Endodermal cell (in vitro differentiated cells): ENCODE results near the gene PTPRK. TPM values are rescaled to one million over a fixed set of nuclear protein-coding genes. Genes with fewer than 3 reads are reported as not detected.

Source experiments
- DNase-seq: peaks from one replicate; pipeline ENCODE4 v3.0.0-alpha.2; 2017
- H3K27ac ChIP-seq: 2 replicates; pipeline ENCODE4 v1.5.1; 2013; ENCODE audit warnings: mild to moderate bottlenecking, low read depth, low read length, moderate library complexity
- H3K27me3 ChIP-seq: 2 replicates; pipeline ENCODE4 v1.6.1; 2013; ENCODE audit warnings: mild to moderate bottlenecking, low read length, moderate library complexity; ENCODE audit not compliant: insufficient read depth, control insufficient read depth, poor library complexity, severe bottlenecking
- H3K36me3 ChIP-seq: 2 replicates; pipeline ENCODE4 v1.7.0; 2013; ENCODE audit warnings: mild to moderate bottlenecking, low read length, moderate library complexity; ENCODE audit not compliant: control insufficient read depth, insufficient read depth
- H3K4me1 ChIP-seq: one replicate; pipeline ENCODE4 v1.7.0; 2013; ENCODE audit warnings: low read length; ENCODE audit not compliant: control insufficient read depth, insufficient read depth
- H3K4me3 ChIP-seq: 2 replicates; pipeline ENCODE4 v1.5.1; 2013; ENCODE audit warnings: mild to moderate bottlenecking, low read length, moderate library complexity
- H3K9ac ChIP-seq: 2 replicates; pipeline ENCODE4 v1.6.1; 2013; ENCODE audit warnings: mild to moderate bottlenecking, low read length, moderate library complexity; ENCODE audit not compliant: poor library complexity, severe bottlenecking; ENCODE audit errors: extremely low read depth
- H3K9me3 ChIP-seq: 2 replicates; pipeline ENCODE4 v1.6.1; 2013; ENCODE audit warnings: mild to moderate bottlenecking, low read length, moderate library complexity; ENCODE audit not compliant: control insufficient read depth
- H3K27ac Mint-ChIP-seq: 2 replicates; pipeline ENCODE4 v1.8.0; 2020; ENCODE audit warnings: mixed read lengths
- H3K27me3 Mint-ChIP-seq: 2 replicates; pipeline ENCODE4 v1.8.0; 2021; ENCODE audit warnings: mild to moderate bottlenecking, mixed read lengths; ENCODE audit not compliant: insufficient read depth
- H3K36me3 Mint-ChIP-seq: 2 replicates; pipeline ENCODE4 v1.8.0; 2020; ENCODE audit warnings: low read depth, mixed read lengths
- H3K4me1 Mint-ChIP-seq: 2 replicates; pipeline ENCODE4 v1.8.0; 2020; ENCODE audit warnings: mixed read lengths
- H3K4me3 Mint-ChIP-seq: 2 replicates; pipeline ENCODE4 v1.8.0; 2020; ENCODE audit warnings: mild to moderate bottlenecking, moderate library complexity, mixed read lengths
- H3K9me3 Mint-ChIP-seq: 2 replicates; pipeline ENCODE4 v1.8.0; 2020; ENCODE audit warnings: mild to moderate bottlenecking, mixed read lengths
- WGBS, 2 experiments: methylation state at CpG; one replicate each; pipeline versions ENCODE4 v1.1.5 to v1.1.7; 2013; ENCODE audit warnings: missing lambda C conversion rate in 2 of 2, mixed read lengths in 1 of 2; ENCODE audit not compliant: insufficient coverage in 1 of 2, insufficient read length in 1 of 2; 5-methylcytosine and 5-hydroxymethylcytosine counted together
- total RNA-seq, 2 donors: library from RNA; stranded (reverse); fragmentation: NEBNext Ultra II Directional in 1 of 2; extraction: Animal tissue kit (Norgen Biotek cat#: 25700) in 1 of 2; gene quantifications; 2 replicates in 1 of 2; 3 replicates in 1 of 2; pipeline ENCODE4 v1.2.1, GENCODE V29; 2021
- TF ChIP-seq, protein P1 (sequence below): fragments of 200-600 bp; sonication (generic); conservative IDR thresholded peaks from 2 replicates; pipeline ENCODE4 v1.5.0; 2021; ENCODE audit warnings: antibody characterized with exemption, mild to moderate bottlenecking

PTPRK gene
- total RNA-seq, 2 donors from 2014 or later = 46.4 to 57.6 TPM

DNA sequence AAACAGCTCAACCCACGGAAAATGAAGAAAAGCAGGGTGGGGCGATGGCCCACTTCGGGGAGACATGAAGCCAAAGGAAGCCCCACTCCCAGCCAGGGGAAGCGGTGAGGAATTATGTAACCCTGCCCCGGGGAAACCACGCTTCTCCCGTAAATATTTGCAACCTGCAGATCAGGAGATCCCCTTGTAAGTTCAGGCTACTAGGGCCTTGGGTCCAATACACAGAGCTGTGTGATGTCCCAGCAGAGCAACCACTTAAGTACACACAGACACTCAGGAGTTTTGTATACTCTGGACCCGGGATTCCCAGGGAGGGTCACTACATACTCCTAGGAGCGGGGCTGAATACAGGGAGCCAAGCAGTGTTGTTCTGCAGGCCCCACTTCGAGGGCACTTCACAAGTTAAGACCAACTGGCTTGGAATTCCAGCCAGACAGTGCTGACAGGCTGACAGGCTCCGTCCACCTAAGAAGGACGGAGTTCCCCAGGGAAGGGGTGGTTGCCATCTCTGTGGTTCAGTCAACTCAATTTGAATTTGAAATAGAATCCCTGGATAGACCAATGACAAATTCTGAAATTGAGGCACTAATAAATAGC, 318.1 kb downstream of the PTPRK start:
- Mint-ChIP-seq H3K4me3 (no peak overlapping the region), H3K4me1 (peaks cover 30% of the 10 kb centered on the region), H3K27me3 (no peaks in the 10 kb centered on the region), H3K27ac (peak overlapping the region; percentile 68), H3K36me3 (peaks cover 5% of the 10 kb centered on the region), H3K9me3 (peaks cover 4% of the 10 kb centered on the region)
- DNase-seq = no peak
- Histone ChIP-seq H3K9ac (no peak overlapping the region), H3K4me1 (peaks cover 5% of the 10 kb centered on the region), H3K27ac (no peak overlapping the region), H3K4me3 (no peak overlapping the region), H3K36me3 (no peaks in the 10 kb centered on the region), H3K9me3 (no peaks in the 10 kb centered on the region), H3K27me3 (no peaks in the 10 kb centered on the region)
- TF ChIP-seq, protein P1, sequence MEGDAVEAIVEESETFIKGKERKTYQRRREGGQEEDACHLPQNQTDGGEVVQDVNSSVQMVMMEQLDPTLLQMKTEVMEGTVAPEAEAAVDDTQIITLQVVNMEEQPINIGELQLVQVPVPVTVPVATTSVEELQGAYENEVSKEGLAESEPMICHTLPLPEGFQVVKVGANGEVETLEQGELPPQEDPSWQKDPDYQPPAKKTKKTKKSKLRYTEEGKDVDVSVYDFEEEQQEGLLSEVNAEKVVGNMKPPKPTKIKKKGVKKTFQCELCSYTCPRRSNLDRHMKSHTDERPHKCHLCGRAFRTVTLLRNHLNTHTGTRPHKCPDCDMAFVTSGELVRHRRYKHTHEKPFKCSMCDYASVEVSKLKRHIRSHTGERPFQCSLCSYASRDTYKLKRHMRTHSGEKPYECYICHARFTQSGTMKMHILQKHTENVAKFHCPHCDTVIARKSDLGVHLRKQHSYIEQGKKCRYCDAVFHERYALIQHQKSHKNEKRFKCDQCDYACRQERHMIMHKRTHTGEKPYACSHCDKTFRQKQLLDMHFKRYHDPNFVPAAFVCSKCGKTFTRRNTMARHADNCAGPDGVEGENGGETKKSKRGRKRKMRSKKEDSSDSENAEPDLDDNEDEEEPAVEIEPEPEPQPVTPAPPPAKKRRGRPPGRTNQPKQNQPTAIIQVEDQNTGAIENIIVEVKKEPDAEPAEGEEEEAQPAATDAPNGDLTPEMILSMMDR = no peak
- 94 to 95% methylated on average over 11 to 12 of the region's 12 CpGs for WGBS, 2 experiments

DNA sequence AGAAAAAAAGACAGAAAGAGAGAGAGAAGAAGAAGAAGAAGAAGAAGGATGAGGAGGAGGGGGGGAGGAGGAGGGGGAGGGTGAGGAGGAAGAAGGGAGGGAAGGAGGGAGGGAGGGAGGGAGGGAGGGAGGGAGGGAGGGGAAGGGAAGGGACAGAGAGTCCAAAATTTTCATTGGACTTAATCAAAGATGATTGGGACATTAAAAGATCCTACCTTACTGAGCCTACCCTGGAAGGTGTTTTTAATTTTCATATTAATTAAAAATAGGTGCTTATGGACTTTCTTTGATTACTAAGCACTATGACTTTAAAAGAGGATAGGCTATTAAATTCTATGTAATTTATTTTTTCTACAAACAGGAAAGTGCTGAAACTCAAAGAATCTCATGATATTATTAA, 319.6 kb downstream of the PTPRK start:
- peaks cover 5% of the 10 kb centered on the region for H3K4me1 ChIP-seq
- H3K9me3 ChIP-seq = no peaks in the 10 kb centered on the region
- TF ChIP-seq, protein P1 = no peak
- Mint-ChIP-seq H3K27me3 (no peaks in the 10 kb centered on the region), H3K27ac (no peak overlapping the region), H3K9me3 (peaks cover 4% of the 10 kb centered on the region), H3K36me3 (peaks cover 5% of the 10 kb centered on the region), H3K4me3 (no peak overlapping the region), H3K4me1 (peaks cover 26% of the 10 kb centered on the region)
- no peak overlapping the region for H3K9ac ChIP-seq
- no peak overlapping the region for H3K27ac ChIP-seq
- no peak overlapping the region for H3K4me3 ChIP-seq
- H3K36me3 ChIP-seq = no peaks in the 10 kb centered on the region
- DNase-seq = no peak
- no peaks in the 10 kb centered on the region for H3K27me3 ChIP-seq

DNA sequence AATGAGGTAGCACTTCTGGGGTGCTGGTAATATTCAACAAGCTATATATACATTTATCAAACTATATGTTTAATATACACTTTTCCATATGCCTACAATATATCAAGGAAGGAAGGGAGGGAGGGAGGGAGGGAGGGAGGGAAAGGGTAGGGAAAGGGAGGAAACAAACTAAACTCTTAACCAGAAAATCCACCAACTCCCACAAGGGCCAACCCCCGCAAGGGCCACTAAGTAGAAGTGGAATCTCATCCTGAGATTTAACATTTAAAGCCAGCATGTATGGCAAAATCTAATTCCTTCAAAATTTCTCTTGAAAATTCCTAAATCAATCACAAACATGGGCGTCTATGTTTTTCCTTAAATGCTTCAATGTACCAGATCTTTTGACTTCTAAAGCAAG, 320.9 kb downstream of the PTPRK start:
- TF ChIP-seq, protein P1 = no peak
- Histone ChIP-seq H3K4me3 (no peak overlapping the region), H3K36me3 (no peaks in the 10 kb centered on the region), H3K4me1 (peaks cover 5% of the 10 kb centered on the region), H3K9ac (no peak overlapping the region), H3K27ac (no peak overlapping the region), H3K9me3 (no peaks in the 10 kb centered on the region), H3K27me3 (no peaks in the 10 kb centered on the region)
- DNase-seq = no peak
- Mint-ChIP-seq H3K36me3 (peaks cover 5% of the 10 kb centered on the region), H3K4me3 (no peak overlapping the region), H3K27me3 (no peaks in the 10 kb centered on the region), H3K27ac (no peak overlapping the region), H3K9me3 (peaks cover 4% of the 10 kb centered on the region), H3K4me1 (peaks cover 24% of the 10 kb centered on the region)
- WGBS, 2 experiments = 93 to 100% methylated on average over 1 to 2 of the region's 2 CpGs
